AG10803 (cell line): ENCODE results near the gene GNAO1.
A peak's percentile ranks its signal among the peaks of the same experiment; 100 is the strongest.
"Not testable (repeated sequence)": the region's sequence is repeated elsewhere in the genome, so short reads cannot be mapped to it uniquely, and the experiment has no call there.

ENCODE experiments used
- DNase-seq: peaks from one replicate; pipeline ENCODE4 v3.0.0; 2010; ENCODE audit warnings: low read depth
- H3K4me3 ChIP-seq: 2 replicates; pipeline ENCODE4 v1.5.1; 2011; ENCODE audit warnings: mild to moderate bottlenecking, low read length, control low read depth
- TF ChIP-seq, protein P1 (sequence below): conservative IDR thresholded peaks from 2 replicates; pipeline ENCODE4 v1.5.1; 2011; ENCODE audit warnings: mild to moderate bottlenecking, low read length, control low read depth, inconsistent platforms

GNAO1 gene

DNA sequence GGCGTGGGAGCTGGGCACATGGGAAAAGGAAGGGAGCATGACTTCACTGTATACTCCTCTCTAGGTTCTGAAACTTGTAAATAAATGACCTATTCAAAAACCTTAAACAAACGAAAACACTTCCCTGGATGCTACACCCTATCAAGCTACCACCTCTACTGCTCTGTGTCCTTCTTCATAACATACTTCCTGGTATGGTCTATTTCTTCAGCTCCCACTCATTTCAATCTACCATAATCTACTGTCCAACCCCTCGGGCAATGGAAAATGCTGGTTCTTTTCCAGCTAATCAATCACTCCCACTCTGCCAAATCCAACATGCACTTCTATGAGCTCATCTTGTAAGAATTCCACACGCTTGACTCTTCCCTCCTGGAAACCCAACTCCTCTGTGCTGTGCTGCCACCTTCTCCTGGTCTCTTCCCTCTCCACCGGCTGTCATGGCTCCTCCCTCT lies 191.6 kb downstream of the GNAO1 start:
- H3K4me3 ChIP-seq, result no peak overlapping the region
- TF ChIP-seq, protein P1, sequence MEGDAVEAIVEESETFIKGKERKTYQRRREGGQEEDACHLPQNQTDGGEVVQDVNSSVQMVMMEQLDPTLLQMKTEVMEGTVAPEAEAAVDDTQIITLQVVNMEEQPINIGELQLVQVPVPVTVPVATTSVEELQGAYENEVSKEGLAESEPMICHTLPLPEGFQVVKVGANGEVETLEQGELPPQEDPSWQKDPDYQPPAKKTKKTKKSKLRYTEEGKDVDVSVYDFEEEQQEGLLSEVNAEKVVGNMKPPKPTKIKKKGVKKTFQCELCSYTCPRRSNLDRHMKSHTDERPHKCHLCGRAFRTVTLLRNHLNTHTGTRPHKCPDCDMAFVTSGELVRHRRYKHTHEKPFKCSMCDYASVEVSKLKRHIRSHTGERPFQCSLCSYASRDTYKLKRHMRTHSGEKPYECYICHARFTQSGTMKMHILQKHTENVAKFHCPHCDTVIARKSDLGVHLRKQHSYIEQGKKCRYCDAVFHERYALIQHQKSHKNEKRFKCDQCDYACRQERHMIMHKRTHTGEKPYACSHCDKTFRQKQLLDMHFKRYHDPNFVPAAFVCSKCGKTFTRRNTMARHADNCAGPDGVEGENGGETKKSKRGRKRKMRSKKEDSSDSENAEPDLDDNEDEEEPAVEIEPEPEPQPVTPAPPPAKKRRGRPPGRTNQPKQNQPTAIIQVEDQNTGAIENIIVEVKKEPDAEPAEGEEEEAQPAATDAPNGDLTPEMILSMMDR, result no peak
- DNase-seq, result peak; percentile 32

DNA sequence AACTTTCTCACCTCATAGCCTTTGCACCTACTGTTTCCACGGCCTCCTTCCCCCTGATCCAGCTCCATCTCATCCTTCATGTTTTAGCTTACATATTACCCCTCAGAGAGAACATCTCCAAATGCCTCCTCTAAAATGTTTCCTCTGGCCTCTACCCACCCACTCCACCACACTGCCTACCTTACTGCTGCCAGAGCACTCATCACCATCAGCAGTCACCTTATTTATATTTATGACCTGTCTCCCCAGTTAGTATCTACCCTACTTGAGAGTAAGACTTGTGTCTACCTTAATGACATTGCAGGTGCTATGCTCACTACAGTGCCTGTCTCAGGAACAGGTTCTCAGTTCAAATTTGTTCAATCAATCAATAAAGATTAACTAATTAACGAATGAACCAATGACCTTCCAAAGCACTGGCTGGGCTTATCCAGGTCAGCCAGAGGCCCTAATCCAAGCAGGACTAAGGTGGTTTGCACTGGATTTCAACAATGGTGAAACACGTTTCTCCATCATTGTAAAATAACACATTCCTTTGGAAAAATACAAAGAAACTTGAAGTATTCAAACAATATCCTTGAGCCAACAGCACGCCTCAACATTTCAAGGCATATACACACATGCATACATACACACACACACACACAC lies 192.9 kb downstream of the GNAO1 start:
- no peak overlapping the region for H3K4me3 ChIP-seq
- TF ChIP-seq, protein P1, result no peak
- DNase-seq, result no peak

DNA sequence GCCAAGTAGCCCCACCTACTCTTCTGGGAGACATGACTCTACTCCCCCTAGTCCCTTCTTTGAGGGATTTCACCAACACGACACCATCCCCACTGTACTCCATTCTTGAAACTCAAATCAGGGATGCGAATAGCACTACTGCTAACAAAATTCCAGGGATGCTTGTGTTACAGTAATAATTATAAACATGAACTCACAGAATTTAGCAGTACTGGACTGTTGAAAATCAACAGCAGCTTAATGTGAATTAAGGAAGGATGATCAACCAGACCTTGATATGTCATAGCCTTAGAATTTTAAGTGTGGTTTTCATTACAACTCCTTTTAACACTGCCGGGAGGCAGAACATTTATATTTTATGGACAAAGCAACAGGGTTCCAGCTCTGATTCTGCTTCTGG lies 196.1 kb downstream of the GNAO1 start:
- H3K4me3 ChIP-seq, result no peak overlapping the region
- DNase-seq, result peak; percentile 36
- TF ChIP-seq, protein P1, result no peak

DNA sequence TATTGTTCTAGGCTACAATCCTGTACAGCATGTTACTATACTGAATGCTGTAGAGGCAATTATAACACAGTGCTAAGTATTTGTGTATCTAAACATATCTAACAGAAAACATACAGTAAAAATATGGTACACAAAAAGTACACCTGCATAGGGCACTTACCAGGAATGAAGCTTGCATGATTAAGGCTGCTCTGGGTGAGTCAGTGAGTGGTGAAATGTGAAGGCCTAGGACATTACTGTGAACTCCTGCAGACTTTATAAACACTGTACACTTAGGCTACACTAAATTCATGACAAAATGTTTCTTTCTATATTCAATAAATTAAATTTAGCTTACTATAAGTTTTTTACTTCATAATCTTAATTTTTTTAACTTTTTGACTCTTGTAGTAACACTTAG lies 196.9 kb downstream of the GNAO1 start:
- DNase-seq, result peak; percentile 36
- TF ChIP-seq, protein P1, result no peak
- no peak overlapping the region for H3K4me3 ChIP-seq

DNA sequence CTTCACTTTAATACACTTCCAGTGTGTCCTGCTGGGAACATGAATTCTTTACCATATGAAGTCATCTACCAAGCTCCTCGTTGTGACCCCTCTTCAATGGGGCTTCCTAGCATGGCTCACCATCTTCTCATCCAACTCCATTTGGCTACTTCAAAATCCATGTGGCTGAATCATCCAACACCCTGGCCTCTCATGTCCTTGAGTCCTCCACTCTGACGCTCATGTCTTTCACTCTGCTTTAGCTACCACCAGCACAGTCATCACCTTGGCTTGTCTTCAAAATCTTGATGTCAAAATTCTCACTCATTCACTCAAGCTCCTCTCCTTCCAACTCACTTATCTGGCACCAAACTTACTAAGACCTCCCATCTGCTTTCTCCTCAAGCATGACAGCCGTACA lies 198.3 kb downstream of the GNAO1 start:
- TF ChIP-seq, protein P1, result no peak
- H3K4me3 ChIP-seq, result no peak overlapping the region
- peak; percentile 97 for DNase-seq

DNA sequence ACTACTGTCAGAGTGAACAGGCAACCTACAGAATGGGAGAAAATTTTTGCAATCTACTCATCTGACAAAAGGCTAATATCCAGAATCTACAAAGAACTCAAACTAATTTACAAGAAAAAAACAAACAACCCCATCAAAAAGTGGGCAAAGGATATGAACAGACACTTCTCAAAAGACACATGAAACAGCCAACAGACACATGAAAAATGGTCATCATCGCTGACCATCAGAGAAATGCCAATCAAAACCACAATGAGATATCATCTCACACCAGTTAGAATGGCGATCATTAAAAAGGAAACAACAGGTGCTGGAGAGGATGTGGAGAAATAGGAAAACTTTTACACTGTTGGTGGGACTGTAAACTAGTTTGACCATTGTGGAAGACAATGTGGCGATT lies 205.4 kb downstream of the GNAO1 start:
- not testable (repeated sequence) for DNase-seq, H3K4me3 ChIP-seq

DNA sequence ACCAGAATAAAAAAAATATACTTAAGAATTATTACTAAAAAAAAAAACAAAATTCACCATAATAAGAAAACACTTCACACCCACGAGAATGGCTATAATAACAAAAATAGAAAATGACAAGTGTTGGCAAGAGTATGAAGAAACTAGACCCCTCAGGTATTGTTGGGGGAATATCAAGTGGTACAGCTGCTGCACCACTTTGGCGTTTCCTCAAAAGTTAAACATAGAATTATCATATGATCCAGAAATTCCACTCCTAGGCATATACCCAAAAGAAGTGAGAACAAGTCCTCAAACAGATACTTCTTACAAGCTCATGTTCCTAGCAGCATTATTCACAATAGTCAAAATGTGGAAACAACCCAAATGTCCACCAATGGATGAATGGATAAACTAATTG lies 207.8 kb downstream of the GNAO1 start:
- H3K4me3 ChIP-seq, result no peak overlapping the region
- DNase-seq, result no peak
- TF ChIP-seq, protein P1, result no peak

DNA sequence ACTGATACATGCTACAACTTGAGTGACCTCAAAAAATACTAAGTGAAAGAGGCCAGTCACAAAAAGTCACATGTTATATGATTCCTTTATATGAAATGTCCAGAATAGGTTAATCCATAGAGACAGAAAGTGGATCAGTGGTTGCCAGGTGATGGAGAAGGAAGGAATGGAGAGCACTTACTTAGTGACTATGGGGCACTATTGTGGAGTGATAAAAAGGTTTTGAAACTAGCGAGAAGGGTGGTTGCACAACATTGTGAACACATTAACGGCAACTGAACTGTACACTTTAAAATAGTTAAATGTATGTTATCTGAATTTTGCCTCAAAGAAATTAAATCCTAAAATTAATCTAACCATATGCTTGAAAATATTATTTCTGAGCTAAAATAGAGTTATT lies 208.2 kb downstream of the GNAO1 start:
- TF ChIP-seq, protein P1, result no peak
- no peak overlapping the region for H3K4me3 ChIP-seq
- DNase-seq, result no peak
